Motor neuron (in vitro differentiated cells): ENCODE data around the gene CRACR2A. TPM values are rescaled to one million over a fixed set of nuclear protein-coding genes. Genes with fewer than 3 reads are reported as not detected.
A peak's percentile ranks its signal among the peaks of the same experiment; 100 is the strongest.

Experiments used
- ATAC-seq, 8 experiments: fragments of 200-7000 bp; cut with Tn5 transposase; replicated peaks in 6 of 8; 2 replicates each; pipeline ENCODE4 v1.8.0; 2021; ENCODE audit warnings: mild to moderate bottlenecking in 8 of 8, moderate library complexity in 8 of 8
- H3K27ac ChIP-seq, 2 donors: fragments of 250-450 bp; sonication (Bioruptor Pico); 2 replicates each; pipeline ENCODE4 v1.9.0; 2021; ENCODE audit warnings: antibody characterized with exemption in 2 of 2, mild to moderate bottlenecking in 2 of 2, moderate library complexity in 1 of 2
- H3K4me1 ChIP-seq, 2 donors: fragments of 250-450 bp; sonication (Bioruptor Pico); replicated peaks in 1 of 2; 2 replicates each; pipeline ENCODE4 v1.6.1; 2021; ENCODE audit warnings: antibody characterized with exemption in 2 of 2, mild to moderate bottlenecking in 2 of 2, moderate library complexity in 1 of 2
- H3K4me3 ChIP-seq, 5 donors: fragments of 250-450 bp; sonication (Bioruptor Pico); 2 replicates each; pipeline ENCODE4 v1.9.0; 2021; ENCODE audit warnings: antibody characterized with exemption in 5 of 5, mild to moderate bottlenecking in 5 of 5, moderate library complexity in 4 of 5
- WGBS, 10 experiments: fragments of 450-650 bp; shearing (Covaris generic); methylation state at CpG; one replicate each; pipeline ENCODE4 v1.0.0; 2022; 5-methylcytosine and 5-hydroxymethylcytosine counted together
- in situ Hi-C, 9 experiments: fragments of 400-800 bp; cut with MboI; loops; one replicate each; pipeline ENCODE4 v1.15.0; 2021; ENCODE audit warnings: low sequenced_read_pairs in 9 of 9, low pct_unique_long_range_greater_than_20kb in 2 of 9; ENCODE audit not compliant: unreplicated experiment in 9 of 9
- total RNA-seq, 8 experiments: library from RNA; unstranded; fragments of 300-600 nt; gene quantifications; 2 replicates each; pipeline versions ENCODE4 v1.2.3 to v1.2.4, GENCODE V29; 2022

CRACR2A gene
- total RNA-seq, 8 experiments from 2014 or later, result 0.11 to 12.5 (median 1.2) TPM

GRCh38 chr12:3597526-3598210 lies 155.2 kb downstream of the CRACR2A start:
- 44 to 100% (median 85%) methylated on average over 1 to 5 of the region's 7 CpGs; no CpG with 5 or more reads in 3 of the 10 experiments for WGBS, 10 experiments
- H3K4me1 ChIP-seq, result peaks cover 34 to 38% of the 10 kb centered on the region in 2 donors
- H3K4me3 ChIP-seq, result no peak overlapping the region
- H3K27ac ChIP-seq, result no peak overlapping the region
- in situ Hi-C loops, result no loop called here
- no peak for ATAC-seq

GRCh38 chr12:3596703-3597415 lies 156.1 kb downstream of the CRACR2A start:
- in situ Hi-C loops, result no loop called here

GRCh38 chr12:3595721-3596120 lies 157.2 kb downstream of the CRACR2A start:
- Histone ChIP-seq H3K27ac (no peak overlapping the region), H3K4me1 (peaks cover 24 to 26% of the 10 kb centered on the region in 2 donors), H3K4me3 (no peak overlapping the region)
- 84 to 100% (median 95%) methylated on average over 1 to 5 of the region's 6 CpGs; no CpG with 5 or more reads in 5 of the 10 experiments for WGBS, 10 experiments
- in situ Hi-C loops, result no loop called here
- no peak for ATAC-seq

More at GRCh38 chr12:3596703-3597415, 156.1 kb downstream of the CRACR2A start:
- Histone ChIP-seq H3K4me3 (no peak overlapping the region), H3K4me1 (peaks cover 32 to 34% of the 10 kb centered on the region in 2 donors), H3K27ac (no peak overlapping the region)
- 80 to 100% (median 83%) methylated on average over 1 to 4 of the region's 8 CpGs; no CpG with 5 or more reads in 1 of the 10 experiments for WGBS, 10 experiments
- no peak for ATAC-seq

- no peak for ATAC-seq
- Histone ChIP-seq H3K4me3 (no peak overlapping the region), H3K27ac (no peak overlapping the region), H3K4me1 (peaks cover 20 to 21% of the 10 kb centered on the region in 2 donors)
- in situ Hi-C loops, result no loop called here
- WGBS, 10 experiments, result 80 to 100% methylated on average over 1 of the region's 2 CpGs; no CpG with 5 or more reads in 8 of the 10 experiments
Measured at GRCh38 chr12:3594966-3595365, 157.9 kb downstream of the CRACR2A start.

GRCh38 chr12:3593906-3594483 lies 158.9 kb downstream of the CRACR2A start:
- 0 to 100% (median 56%) methylated on average over 1 to 3 of the region's 9 CpGs; no CpG with 5 or more reads in 6 of the 10 experiments for WGBS, 10 experiments

GRCh38 chr12:3592856-3593625 lies 159.9 kb downstream of the CRACR2A start:
- Histone ChIP-seq H3K4me1 (peaks cover 5 to 7% of the 10 kb centered on the region in 2 donors), H3K27ac (no peak overlapping the region), H3K4me3 (no peak overlapping the region)
- ATAC-seq, result no peak
- WGBS, 10 experiments, result 29 to 96% (median 86%) methylated on average over 2 to 22 of the region's 30 CpGs; no CpG with 5 or more reads in 2 of the 10 experiments
- in situ Hi-C loops, result no loop called here

More at GRCh38 chr12:3593906-3594483, 158.9 kb downstream of the CRACR2A start:
- H3K4me3 ChIP-seq, result no peak overlapping the region
- peak in 2 of 8 experiments; percentile 68 to 93 for ATAC-seq
- no peak overlapping the region for H3K27ac ChIP-seq
- in situ Hi-C loops, result no loop called here
- peaks cover 11% of the 10 kb centered on the region in 2 donors for H3K4me1 ChIP-seq

- in situ Hi-C loops, result no loop called here
- no peak for ATAC-seq
- WGBS, 10 experiments, result 0 to 100% (median 83%) methylated on average over 1 to 2 of the region's 3 CpGs; no CpG with 5 or more reads in 5 of the 10 experiments
- Histone ChIP-seq H3K4me1 (no peaks in the 10 kb centered on the region), H3K4me3 (no peak overlapping the region), H3K27ac (no peak overlapping the region)
Measured at GRCh38 chr12:3589745-3590144, 163.2 kb downstream of the CRACR2A start.

- WGBS, 10 experiments, result 7 to 100% (median 82%) methylated on average over 1 to 8 of the region's 9 CpGs; no CpG with 5 or more reads in 2 of the 10 experiments
Measured at GRCh38 chr12:3587402-3588013, 165.4 kb downstream of the CRACR2A start.

GRCh38 chr12:3583656-3584334 lies 169.1 kb downstream of the CRACR2A start:
- no peak for ATAC-seq
- no peak overlapping the region for H3K4me3 ChIP-seq
- in situ Hi-C loops, result no loop called here
- no peak overlapping the region for H3K27ac ChIP-seq
- peaks cover 17 to 18% of the 10 kb centered on the region in 2 donors for H3K4me1 ChIP-seq
- 0 to 88% (median 70%) methylated on average over 1 to 6 of the region's 8 CpGs; no CpG with 5 or more reads in 4 of the 10 experiments for WGBS, 10 experiments

More at GRCh38 chr12:3587402-3588013, 165.4 kb downstream of the CRACR2A start:
- peak in 1 of 8 experiments; percentile 21 for ATAC-seq
- in situ Hi-C loops, result no loop called here
- no peak overlapping the region for H3K4me3 ChIP-seq
- no peak overlapping the region for H3K27ac ChIP-seq
- no peaks in the 10 kb centered on the region for H3K4me1 ChIP-seq

GRCh38 chr12:3580094-3580749 lies 172.7 kb downstream of the CRACR2A start:
- H3K4me1 ChIP-seq, result peaks cover 26 to 38% of the 10 kb centered on the region in 2 donors
- WGBS, 10 experiments, result 65 to 100% (median 76%) methylated on average over 1 to 10 of the region's 13 CpGs; no CpG with 5 or more reads in 1 of the 10 experiments

GRCh38 chr12:3579446-3580093 lies 173.3 kb downstream of the CRACR2A start:
- in situ Hi-C loops, result no loop called here
- Histone ChIP-seq H3K4me1 (peaks cover 33 to 45% of the 10 kb centered on the region in 2 donors), H3K27ac (peak overlapping the region; percentile 28 to 69), H3K4me3 (no peak overlapping the region)
- WGBS, 10 experiments, result 0 to 83% (median 63%) methylated on average over 1 to 15 of the region's 15 CpGs; no CpG with 5 or more reads in 1 of the 10 experiments
- ATAC-seq, result peak in 5 of 8 experiments; percentile 66 to 79 (median 73)

More at GRCh38 chr12:3580094-3580749, 172.7 kb downstream of the CRACR2A start:
- ATAC-seq, result peak in 3 of 8 experiments; percentile 2 to 30 (median 17)
- in situ Hi-C loops, result no loop called here
- H3K27ac ChIP-seq, result peak overlapping the region in 1 of 2 donors; percentile 69
- H3K4me3 ChIP-seq, result no peak overlapping the region
